Smooth muscle cell (in vitro differentiated cells): Measurements from ENCODE around the gene EEFSEC. TPM values are rescaled to one million over a fixed set of nuclear protein-coding genes. Genes with fewer than 3 reads are reported as not detected.

Experiments used
- DNase-seq: peaks from one replicate; lab custom pipeline; 2025; ENCODE audit not compliant: unreplicated experiment; lab: John Stamatoyannopoulos, UW
- H2AFZ ChIP-seq: fragments of 200-600 bp; sonication (generic); 2 replicates; pipeline ENCODE4 v1.6.0; 2016; ENCODE audit warnings: antibody characterized with exemption, low read depth, mild to moderate bottlenecking
- H3F3A ChIP-seq: fragments of 200-600 bp; sonication (generic); 2 replicates; pipeline ENCODE4 v1.6.0; 2017; ENCODE audit warnings: antibody characterized with exemption, low read depth
- H3K27ac ChIP-seq: fragments of 200-600 bp; sonication (generic); 2 replicates; pipeline ENCODE4 v1.5.1; 2016; ENCODE audit warnings: low read depth, mild to moderate bottlenecking
- H3K27me3 ChIP-seq: fragments of 200-600 bp; sonication (generic); 2 replicates; pipeline ENCODE4 v1.6.1; 2016; ENCODE audit warnings: low read depth, mild to moderate bottlenecking
- H3K36me3 ChIP-seq: fragments of 200-600 bp; sonication (generic); 2 replicates; pipeline ENCODE4 v1.5.1; 2016; ENCODE audit warnings: low read depth
- H3K4me1 ChIP-seq: fragments of 200-600 bp; sonication (generic); 2 replicates; pipeline ENCODE4 v1.5.1; 2016; ENCODE audit warnings: low read depth
- H3K4me2 ChIP-seq: fragments of 200-600 bp; sonication (generic); 2 replicates; pipeline ENCODE4 v1.6.0; 2016; ENCODE audit warnings: mild to moderate bottlenecking
- H3K4me3 ChIP-seq: fragments of 200-600 bp; sonication (generic); 2 replicates; pipeline ENCODE4 v1.5.1; 2016; ENCODE audit warnings: mild to moderate bottlenecking
- H3K79me2 ChIP-seq: fragments of 200-600 bp; sonication (generic); 2 replicates; pipeline ENCODE4 v1.6.0; 2016; ENCODE audit warnings: low read depth, mild to moderate bottlenecking
- H3K9ac ChIP-seq: fragments of 200-600 bp; sonication (generic); 2 replicates; pipeline ENCODE4 v1.6.0; 2016; ENCODE audit warnings: low read depth
- H3K9me3 ChIP-seq: fragments of 200-600 bp; sonication (generic); replicated peaks from 2 replicates; pipeline ENCODE4 v1.5.1; 2016; ENCODE audit warnings: low read depth
- H4K20me1 ChIP-seq: fragments of 200-600 bp; sonication (generic); 2 replicates; pipeline ENCODE4 v1.6.0; 2016; ENCODE audit warnings: low read depth
- CTCF ChIP-seq: fragments of 200-600 bp; sonication (generic); IDR thresholded peaks from 2 replicates; pipeline ENCODE4 v1.5.1; 2017; ENCODE audit warnings: borderline replicate concordance, mild to moderate bottlenecking, antibody characterized with exemption; ENCODE audit not compliant: insufficient read depth, poor library complexity, severe bottlenecking
- WGBS: methylation state at CpG from one replicate; pipeline ENCODE4 v1.1.7; 2016; ENCODE audit warnings: low lambda C conversion rate; 5-methylcytosine and 5-hydroxymethylcytosine counted together
- polyA plus RNA-seq: library from polyadenylated mRNA; unstranded; fragments of >200 nt; fragmentation: Nextera tagmentation; extraction: Ambion mirVana; gene quantifications from 2 replicates; pipeline ENCODE4 v1.2.1, GENCODE V29; 2016
- total RNA-seq: library from RNA; depleted of rRNA; stranded (reverse); fragments of >200 nt; gene quantifications from 2 replicates; pipeline ENCODE4 v1.2.3, GENCODE V29; 2014

EEFSEC gene
- total and polyA plus RNA-seq, 2 experiments from 2014 or later, result 12.4 to 17.1 TPM

- TF ChIP-seq CTCF, result no peak
- H3K79me2 ChIP-seq, result peaks cover 14% of the 10 kb centered on the region
Measured at GRCh38 chr3:128123156-128123537, 30.1 kb upstream of the EEFSEC start.

GRCh38 chr3:128123538-128124368 lies 29.5 kb upstream of the EEFSEC start, which contains the start of gene RUVBL1:
Gene RUVBL1, minus strand, starts transcription at chr3:128123812. Its CDS starts 88 bp downstream, at chr3:128123724.
- peaks cover 8% of the 10 kb centered on the region for H3K4me1 ChIP-seq
- H3K27ac ChIP-seq, result peak within 1 kb of the TSS; percentile 74
- H2AFZ ChIP-seq, result peak within 1 kb of the TSS; percentile 85
- peaks cover 14% of the 10 kb centered on the region for H3K79me2 ChIP-seq
- no peaks in the 10 kb centered on the region for H4K20me1 ChIP-seq
- peak within 1 kb of the TSS; percentile 84 for H3K4me3 ChIP-seq
- no peaks in the 10 kb centered on the region for H3K9me3 ChIP-seq
- DNase-seq, result peak; percentile 80
- H3K36me3 ChIP-seq, result no peaks in the 10 kb centered on the region
- peak within 1 kb of the TSS; percentile 92 for H3K4me2 ChIP-seq
- WGBS, result 4% methylated on average over 47 of the region's 47 CpGs
- peak within 1 kb of the TSS; percentile 82 for H3K9ac ChIP-seq
- H3K27me3 ChIP-seq, result no peaks in the 10 kb centered on the region
- H3F3A ChIP-seq, result peaks cover 5% of the 10 kb centered on the region
- no peak for TF ChIP-seq CTCF

More at GRCh38 chr3:128123156-128123537, 30.1 kb upstream of the EEFSEC start:
- WGBS, result 1% methylated on average over 20 of the region's 22 CpGs
- Histone ChIP-seq H3K27ac (peak overlapping the region; percentile 74), H4K20me1 (no peaks in the 10 kb centered on the region), H2AFZ (peak overlapping the region; percentile 80), H3K4me3 (peak overlapping the region; percentile 84), H3K9me3 (no peaks in the 10 kb centered on the region), H3K36me3 (no peaks in the 10 kb centered on the region), H3K4me2 (peak overlapping the region; percentile 92), H3K4me1 (peaks cover 8% of the 10 kb centered on the region), H3K27me3 (no peaks in the 10 kb centered on the region), H3F3A (peaks cover 5% of the 10 kb centered on the region), H3K9ac (peak overlapping the region; percentile 82)
- no peak for DNase-seq

- no peak for DNase-seq
- Histone ChIP-seq H3K27me3 (peaks cover 5% of the 10 kb centered on the region), H3K36me3 (no peaks in the 10 kb centered on the region), H4K20me1 (no peaks in the 10 kb centered on the region), H3K79me2 (peaks cover 10% of the 10 kb centered on the region), H3K27ac (no peak overlapping the region), H3F3A (peaks cover 5% of the 10 kb centered on the region), H2AFZ (no peak overlapping the region), H3K4me3 (no peak overlapping the region), H3K9me3 (no peaks in the 10 kb centered on the region), H3K4me2 (no peak overlapping the region), H3K4me1 (peaks cover 8% of the 10 kb centered on the region), H3K9ac (no peak overlapping the region)
- TF ChIP-seq CTCF, result no peak
- 76% methylated on average over 2 of the region's 2 CpGs for WGBS
Measured at GRCh38 chr3:128127236-128127635, 26.0 kb upstream of the EEFSEC start.
